Inferior parietal cortex (tissue), 1 donor: Measurements from ENCODE around the gene TMC7.
"Not testable (repeated sequence)": the region's sequence is repeated elsewhere in the genome, so short reads cannot be mapped to it uniquely, and the experiment has no call there.

ENCODE experiments used
- DNase-seq: peaks from one replicate; pipeline ENCODE4 v3.0.0-alpha.2; 2016; ENCODE audit errors: extremely low spot score

Gene TMC7

DNA sequence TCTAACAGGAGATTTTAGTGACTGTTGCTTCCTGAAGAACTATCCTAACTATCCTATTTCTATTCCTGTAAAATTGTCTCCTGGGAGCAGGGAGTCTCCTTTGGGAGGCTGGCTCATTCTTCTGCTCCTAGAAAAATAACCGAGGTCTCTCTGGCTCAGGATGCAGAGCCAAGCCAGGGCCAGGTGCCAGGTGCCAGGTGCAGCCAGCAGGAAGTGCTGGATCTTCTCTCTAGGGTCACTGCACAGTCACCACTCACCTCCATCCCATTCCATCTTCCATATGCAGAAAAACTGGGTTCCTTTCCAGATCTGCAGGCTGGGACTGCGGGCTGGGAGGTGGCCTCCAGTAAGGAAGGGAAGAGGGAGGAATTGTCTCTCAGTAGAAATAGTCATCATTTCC, 3.8 kb upstream of the TMC7 start:
- no peak for DNase-seq

DNA sequence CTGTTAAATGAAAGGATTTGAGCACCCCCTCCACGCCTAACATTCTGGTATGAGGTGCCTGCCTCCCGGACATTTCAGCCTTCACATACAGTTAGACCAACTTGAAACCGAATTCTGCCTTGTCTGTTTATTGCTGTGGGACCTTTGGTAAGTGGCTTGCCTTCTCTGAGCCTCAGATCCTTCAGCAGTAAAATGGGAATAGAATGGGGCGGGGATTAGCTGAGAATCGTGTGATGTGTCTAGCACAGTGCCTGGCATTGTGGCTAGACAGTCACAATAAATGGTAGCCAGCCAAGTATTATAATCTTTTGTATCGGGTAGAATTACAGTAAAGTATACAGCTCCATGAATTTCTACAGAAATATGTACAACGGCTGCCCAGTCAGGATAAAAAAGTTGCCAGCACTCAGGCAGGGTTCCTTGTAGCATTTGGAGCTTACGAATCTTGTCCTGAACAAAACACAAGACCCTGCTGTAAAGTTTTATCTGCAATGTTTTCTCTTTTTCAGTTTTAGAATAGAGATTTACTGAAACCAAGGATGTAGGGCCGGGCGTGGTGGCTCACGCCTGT, 786 bp downstream of the TMC7 start:
- no peak for DNase-seq

DNA sequence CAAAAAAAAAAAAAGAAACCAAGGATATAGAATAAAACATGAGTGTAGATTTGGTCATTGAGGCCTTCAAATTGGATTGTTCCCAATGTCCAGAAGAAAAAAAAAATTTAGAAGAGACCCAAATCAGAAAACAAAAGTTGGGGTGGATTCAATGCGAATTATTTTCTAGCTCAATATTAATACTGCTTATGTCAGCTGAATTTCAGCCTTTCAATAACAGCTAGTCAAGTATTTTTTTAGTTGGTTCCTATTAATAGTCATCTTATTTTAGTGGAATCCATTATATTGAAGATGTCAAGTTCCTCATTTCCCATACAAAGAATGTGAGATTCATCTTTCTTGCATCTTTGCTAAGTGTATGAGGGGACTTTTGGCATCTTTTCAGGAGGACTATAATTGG, 1.5 kb downstream of the TMC7 start:
- DNase-seq: not testable (repeated sequence)

DNA sequence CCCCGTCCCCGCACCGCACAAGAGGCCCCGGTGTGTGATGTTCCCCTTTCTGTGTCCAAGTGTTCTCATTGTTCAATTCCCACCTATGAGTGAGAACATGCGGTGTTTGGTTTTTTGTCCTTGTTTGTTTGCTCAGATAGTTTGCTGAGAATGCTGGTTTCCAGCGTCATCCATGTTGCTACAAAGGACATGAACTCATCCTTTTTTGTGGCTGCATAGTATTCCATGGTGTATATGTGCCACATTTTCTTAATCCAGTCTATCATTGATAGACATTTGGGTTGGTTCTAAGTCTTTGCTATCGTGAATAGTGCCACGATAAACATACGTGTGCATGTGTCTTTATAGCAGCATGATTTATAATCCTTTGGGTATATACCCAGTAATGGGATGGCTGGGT, 8.0 kb downstream of the TMC7 start:
- not testable (repeated sequence) for DNase-seq

DNA sequence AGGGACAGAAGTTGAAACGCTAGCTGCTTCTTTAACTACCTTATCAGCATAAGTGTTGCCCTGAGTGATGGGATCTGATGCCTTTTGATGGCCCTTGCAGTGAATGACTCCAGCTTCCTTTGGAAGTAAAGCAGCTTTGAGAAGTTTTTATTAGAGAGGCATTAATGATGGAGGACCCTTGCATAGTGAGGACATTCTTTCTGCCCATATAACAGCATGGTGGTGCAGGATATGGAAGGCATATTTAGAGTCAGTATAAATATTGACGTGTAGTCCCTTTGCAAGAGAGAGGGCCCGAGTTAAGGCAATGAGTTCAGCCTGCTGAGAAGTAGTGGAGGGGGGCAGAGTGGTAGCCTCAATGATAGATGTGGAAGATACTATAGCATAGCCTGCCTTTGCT, 9.8 kb downstream of the TMC7 start:
- not testable (repeated sequence) for DNase-seq

DNA sequence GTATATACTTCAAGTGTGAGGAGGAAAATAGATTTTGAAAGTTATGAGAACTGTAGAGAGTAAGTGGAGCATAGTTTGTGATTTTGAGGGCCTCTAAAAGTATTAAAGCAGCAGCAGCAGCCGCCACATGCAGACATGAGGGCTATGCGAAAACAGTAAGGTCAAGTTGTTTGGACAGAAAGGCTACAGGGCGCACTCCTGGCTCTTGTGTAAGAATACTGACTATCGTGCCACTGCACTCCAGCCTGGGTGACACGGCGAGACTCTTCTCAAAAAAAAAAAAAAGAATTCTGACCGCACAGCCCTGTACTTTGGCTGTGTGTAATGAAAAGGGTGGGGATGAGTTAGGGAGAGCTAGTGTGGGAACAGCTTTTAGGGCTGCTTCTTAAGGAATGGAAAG, 10.4 kb downstream of the TMC7 start:
- DNase-seq: not testable (repeated sequence)

DNA sequence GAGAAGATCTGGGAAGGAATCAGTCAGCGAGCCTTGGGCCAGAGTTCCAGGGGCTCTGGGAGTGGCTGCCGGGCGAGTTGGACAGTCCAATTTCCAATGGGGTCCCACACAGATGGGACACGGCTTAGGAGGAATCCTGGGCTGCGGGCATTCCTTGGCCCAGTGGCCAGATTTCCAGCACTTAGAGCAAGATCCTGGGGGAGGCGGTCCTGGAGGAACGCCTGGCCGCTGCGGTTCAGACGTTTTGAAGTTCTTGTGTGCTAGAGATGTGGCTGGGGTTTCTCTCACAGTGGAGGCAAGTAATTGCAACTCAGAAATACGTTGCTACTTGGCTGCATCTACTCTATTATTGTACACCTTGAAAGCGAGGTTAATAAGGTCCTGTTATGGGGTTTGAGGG, 11.7 kb downstream of the TMC7 start:
- DNase-seq: not testable (repeated sequence)

DNA sequence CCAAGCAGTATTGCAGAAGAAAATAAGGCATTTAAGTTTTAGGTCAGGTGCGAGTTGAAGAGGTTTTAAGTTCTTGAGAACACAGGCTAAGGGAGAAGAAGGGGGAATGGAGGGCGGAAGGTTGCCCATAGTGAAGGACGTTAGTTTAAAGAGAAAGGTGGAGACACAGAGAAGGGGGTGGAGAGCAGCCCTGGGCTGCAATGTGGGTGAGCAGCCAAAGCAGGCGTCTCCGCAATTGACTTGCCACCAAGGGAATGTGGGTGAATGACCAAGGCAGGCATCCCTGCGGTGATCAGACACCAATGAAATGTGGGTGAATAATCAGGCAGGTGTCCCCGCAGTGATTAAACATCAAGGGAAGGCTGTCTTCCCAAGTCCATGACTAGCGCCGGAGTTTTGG, 12.8 kb downstream of the TMC7 start:
- not testable (repeated sequence) for DNase-seq

DNA sequence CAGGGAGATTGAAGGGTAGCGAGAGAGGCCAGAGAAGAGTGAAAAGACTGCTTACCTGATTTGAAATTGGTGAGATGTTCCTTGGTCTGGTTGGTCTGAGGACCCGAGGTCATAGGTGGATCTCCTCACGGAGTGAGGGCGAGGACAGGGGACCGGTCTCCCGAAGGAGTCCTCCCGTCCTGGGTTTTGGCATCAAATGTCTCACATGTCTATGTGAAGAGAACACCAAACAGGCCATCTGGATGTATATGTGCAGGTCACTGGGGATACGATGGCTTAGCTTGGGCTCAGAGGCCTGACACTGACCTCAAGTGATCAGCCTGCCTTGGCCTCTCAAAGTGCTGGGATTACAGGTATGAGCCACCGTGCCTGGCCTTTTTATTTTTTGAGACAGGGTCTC, 13.3 kb downstream of the TMC7 start:
- DNase-seq: not testable (repeated sequence)

DNA sequence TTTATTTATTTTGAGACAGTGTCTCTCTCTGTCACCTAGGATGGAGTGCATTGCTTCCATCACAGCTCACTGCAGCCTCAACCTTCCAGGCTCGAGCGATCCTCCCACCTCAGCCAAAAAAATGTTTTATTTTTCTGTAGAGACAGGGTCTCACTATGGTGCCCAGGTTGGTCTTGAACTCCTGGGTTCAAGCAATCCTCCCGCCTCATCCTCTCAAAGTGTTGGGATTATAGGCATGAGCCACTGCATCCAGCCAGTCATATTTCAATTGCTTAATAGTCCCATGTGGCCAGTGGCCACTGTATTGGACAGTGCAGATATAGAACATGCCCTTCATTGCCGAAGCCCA, 15.3 kb downstream of the TMC7 start:
- no peak for DNase-seq

DNA sequence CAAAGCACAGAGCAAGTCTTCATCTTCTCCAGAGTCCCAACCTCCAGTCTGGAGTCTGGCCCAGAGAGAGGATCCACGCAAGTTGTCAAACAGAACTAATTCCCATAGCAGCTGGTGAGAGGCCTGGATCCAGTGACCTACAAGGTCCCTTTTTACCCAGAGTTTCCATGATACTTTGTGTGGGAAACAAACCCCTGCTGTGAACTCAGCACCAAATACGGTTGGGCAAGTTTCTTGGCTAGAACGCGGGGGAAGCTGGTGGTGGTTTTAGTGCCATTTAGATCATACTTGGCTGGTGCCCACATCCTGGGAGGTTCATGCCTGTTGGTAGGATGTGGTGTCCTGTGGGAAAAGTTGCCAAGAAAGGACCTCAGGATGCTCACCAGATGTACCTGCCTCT, 18.1 kb downstream of the TMC7 start:
- no peak for DNase-seq

DNA sequence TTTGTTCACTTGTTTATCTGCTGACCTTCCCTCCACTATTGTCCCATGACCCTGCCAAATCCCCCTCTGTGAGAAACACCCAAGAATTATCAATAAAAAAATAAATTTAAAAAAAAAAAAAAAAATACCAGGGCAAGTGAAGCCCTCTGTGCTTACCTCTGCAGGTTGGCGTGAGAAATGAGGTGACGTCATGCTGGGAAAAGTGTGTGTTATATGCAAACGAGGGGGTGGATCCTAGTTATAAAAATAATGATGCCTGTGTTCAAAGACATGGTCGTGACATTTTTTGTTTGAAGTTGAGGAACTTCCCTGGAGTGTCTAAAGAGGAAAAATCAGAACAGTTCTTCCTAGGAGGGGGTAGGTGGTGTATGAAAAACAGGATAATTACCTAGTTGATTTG, 20.2 kb downstream of the TMC7 start:
- DNase-seq: no peak

DNA sequence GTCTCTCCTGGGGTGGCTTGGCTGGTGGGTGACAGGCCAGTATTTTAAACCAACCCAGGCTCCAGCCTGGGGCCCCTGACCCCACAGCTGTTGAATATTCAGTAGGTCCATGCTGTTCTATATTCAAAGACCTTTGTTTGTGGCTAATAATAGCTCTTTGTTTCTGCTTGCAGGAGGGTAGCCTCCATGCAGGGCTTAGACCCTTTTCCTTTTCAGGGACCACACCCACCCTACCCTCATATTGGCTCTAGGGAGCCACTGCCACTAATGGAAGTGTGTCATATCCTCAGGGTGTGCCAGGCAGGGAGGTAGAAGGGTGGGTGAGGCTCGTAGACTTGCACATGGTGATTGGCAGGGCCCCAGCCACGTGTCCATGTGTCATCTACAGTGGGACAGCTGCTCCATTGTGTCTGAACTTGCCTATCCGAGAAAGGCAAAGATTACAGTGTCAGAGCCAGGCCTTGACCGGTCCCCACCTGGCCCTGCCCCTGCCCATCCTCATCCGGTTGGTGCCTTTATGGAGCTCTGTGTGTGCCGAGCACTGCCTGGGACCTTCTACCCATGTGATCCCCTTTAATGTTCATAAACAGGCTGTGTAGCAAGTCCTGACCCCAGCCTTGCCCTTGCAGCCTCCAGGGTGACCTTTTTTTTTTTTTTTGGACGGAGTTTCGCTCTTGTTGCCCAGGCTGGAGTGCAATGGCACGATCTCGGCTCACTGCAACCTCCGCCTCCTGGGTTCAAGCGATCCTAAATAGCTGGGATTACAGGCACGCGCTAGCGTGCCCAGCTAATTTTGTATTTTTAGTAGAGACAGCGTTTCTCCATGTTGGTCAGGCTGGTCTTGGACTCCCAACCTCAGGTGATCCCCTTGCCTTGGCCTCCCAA, 22.1 kb downstream of the TMC7 start:
- DNase-seq: peak; percentile 84

DNA sequence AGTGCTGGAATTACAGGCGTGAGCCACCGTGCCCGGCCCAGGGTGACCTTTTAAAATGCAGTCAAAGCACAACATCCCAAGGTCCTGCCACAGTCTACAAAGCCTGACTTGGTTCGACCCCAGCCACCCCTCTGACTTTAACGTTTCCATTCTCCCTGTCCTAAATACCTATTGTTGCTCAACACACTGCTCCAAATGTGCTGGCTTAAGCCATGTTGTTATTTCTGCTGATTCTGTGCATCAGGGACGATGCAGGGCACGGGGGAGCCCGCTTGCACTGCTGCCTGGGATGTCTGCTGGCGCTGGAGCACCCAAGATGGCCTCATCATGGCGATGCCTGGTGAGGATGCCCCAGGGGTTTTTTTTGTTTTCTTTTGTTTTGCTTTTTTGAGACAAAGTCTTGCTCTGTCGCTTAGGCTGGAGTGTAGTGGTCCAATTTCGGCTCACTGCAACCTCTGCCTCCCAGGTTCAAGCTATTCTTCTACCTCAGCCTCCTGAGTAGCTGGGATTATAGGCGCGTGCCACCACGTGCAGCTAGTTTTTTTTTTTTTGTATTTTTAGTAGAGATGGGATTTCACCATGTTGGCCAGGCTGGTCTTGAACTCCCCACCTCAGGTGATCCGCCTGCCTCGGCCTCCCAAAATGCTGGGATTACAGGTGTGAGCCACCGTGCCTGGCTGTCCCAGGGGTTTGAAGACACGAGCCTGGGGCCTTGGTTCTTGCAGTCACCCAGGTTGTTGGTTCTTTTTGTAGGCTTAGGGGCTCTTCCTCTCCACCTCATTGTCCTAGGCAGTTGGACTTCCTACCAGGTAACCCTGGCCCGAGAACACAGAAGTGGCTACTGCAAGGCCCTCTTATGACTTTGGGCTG, 22.9 kb downstream of the TMC7 start:
- DNase-seq: no peak

DNA sequence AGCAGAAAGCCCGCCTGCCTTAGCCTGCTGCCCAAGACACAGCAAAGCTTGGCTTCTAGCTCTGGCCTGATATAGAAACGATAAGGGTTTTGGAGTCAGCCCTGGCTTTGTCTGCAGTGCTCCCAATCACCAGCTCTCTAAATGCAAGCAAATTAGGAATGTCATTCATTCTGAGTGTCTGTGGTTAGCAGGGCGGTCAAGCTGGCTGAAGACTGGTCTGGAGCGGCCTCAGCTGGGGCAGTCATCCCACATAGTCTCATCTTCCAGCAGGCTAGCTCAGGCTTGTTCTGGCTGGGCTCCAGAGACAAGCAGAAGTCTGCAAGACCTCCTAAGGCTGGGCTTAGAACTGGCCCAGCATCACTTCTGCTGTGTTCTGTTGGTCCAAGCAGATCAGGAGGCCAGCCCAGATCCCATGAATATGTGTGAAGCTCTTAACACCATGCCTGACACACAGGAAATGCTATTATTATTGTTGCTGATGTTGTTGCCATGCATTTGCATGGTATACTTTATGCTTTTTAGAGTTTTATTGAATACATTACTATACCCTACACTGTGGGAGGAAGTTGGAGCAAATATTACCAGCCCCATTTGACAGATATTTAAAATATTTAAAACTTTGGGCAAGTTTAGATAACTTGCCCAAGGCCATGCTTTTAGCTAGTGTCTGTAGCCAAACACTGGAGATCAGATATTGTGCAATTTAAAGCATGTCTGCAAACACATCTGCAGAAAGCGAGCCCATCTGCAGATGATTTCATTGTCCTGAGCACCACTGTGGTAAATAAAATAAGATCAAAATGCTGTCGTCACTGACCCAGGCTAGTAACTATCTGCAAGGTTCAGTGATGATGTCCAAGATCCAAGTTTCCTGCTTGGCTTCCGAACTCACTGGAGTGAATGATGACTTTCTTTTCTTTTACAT, 24.8 kb downstream of the TMC7 start:
- DNase-seq: no peak

DNA sequence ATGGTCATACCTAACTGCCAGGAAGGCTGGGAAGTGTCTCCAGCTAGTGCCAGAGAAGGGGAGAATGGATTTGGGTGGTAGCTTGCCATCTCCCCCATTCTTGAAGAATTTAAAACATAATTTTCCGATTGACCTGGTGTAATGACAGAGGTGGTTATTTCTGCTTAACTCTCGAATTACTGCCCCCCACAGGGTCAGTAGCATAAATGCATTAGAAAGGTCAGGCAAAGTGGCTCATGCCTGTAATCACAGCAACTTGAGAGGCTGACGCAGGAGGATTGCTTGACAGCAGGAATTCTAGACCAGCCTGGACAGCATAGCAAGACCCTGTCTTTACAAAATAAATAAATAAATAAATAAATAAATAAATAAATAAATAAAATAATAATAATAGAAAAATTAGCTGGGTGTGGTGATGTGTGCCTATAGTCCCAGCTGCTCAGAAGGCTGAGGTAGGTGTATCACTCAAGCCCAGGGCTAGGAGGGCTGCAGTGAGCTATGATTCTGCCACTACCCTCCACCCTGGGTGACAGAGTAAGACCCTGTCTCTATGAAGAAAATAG, 27.5 kb downstream of the TMC7 start:
- no peak for DNase-seq

DNA sequence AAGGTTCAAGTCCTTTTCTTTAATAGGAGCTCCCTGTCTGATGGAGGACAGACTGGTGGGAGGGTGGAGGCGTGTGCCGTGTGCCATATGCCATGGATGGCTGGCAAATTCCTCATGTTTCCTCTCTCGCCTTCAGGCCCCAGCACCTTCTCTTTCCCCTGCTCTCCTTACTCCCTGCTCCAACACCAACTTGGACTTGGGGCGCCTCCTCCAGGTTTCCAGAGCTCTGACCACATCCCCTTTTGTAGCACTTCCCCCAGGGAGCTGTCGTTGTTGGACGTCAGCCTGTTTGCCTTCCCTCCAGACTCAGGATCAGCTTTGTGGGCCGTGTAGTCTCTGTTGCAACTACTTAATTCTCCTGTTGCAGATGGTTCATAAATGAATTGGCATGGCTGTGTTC, 30.7 kb downstream of the TMC7 start:
- no peak for DNase-seq

DNA sequence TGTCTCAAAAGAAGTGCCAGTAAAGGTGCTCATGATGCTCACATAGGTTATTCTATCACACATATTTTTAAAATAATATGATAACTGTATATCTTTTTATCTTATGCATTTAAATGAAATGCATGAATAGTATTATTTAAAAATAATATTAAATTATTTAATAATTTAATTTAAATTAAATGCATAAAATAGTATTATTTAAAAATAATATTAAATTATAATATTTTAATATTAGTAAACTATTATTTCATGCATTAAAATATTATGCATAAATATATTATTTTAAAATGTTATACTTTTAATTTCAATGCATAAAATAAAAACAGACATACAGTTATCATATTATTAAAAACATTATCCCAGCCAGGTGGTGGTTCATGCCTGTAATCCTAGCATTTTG, 33.4 kb downstream of the TMC7 start:
- no peak for DNase-seq

DNA sequence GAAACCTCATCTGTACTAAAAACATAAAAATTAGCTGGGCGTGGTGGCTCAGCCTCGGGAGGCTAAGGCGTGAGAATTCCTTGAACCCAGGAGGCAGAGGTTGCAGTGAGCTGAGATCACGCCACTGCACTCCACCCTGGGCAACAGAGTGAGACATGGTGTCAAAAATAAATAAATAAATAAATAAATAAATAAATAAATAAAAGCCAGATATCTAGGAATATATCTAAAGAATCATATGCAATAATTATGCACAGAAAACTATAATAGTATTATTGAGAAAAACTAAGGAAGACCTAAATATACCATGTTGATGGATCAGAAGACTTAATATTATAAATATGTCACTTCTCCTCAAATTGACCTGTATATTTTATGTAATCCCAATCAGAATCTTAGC, 37.0 kb downstream of the TMC7 start:
- no peak for DNase-seq

DNA sequence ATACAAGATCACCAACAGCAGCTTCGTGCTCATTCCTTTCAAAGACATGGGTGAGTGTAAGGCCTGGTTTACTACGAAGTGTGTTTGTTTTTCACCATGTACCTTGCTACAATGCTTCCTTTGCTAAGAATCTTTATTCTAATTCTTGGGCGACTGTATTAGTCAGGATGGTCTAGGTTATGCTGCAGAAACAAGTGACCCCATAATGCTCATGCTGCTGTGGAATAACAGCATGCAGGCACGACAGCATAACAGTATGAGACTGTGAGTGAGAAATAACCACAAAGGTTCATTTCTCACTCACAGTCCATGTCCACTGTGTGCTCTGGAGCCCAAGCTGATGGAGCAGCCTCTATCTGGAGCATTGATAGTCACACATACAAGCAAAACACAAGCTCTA, 38.0 kb downstream of the TMC7 start:
- DNase-seq: no peak

DNA sequence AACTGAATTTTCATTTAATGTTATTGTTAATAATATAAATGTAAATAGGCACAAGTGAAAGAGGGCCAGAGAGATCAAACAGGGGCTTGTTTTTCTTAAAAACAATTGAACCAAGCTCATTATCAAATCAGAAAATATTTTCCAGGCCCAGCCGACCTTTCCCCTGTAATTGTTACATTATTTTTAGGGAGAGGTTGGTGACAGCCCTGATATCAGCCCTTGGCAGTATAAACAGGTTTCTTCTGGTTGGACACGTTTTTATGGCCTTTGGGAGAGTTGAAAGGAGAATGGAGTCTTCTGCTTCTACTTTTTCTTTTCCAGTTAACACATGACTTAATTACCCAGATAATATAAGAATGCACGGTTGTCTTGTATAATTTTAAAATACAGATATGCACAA, 43.7 kb downstream of the TMC7 start:
- DNase-seq: no peak
